Natural killer cell (primary cell): Measurements from ENCODE around the gene RCBTB2. TPM values are rescaled to one million over a fixed set of nuclear protein-coding genes. Genes with fewer than 3 reads are reported as not detected.
A peak's percentile ranks its signal among the peaks of the same experiment; 100 is the strongest.
"Not testable (repeated sequence)": the region's sequence is repeated elsewhere in the genome, so short reads cannot be mapped to it uniquely, and the experiment has no call there.

Source experiments
- ATAC-seq, 3 donors: fragments of 150-1000 bp in 2 of 3; fragments of 200-7000 bp in 1 of 3; cut with Tn5 transposase; 1 replicate in 1 of 3; 2 replicates in 2 of 3; pipeline ENCODE4 v1.10.0; 2021; ENCODE audit warnings: mild to moderate bottlenecking in 2 of 3, moderate library complexity in 2 of 3
- DNase-seq, 2 donors: peaks; one replicate each; pipeline versions ENCODE4 v3.0.0 to v3.0.0-alpha.2; 2013 to 2021; ENCODE audit warnings: mixed read lengths in 1 of 2
- H3K27ac ChIP-seq: one replicate; pipeline ENCODE4 v1.5.1; 2013; ENCODE audit warnings: mild to moderate bottlenecking, low read length
- H3K27me3 ChIP-seq: one replicate; pipeline ENCODE4 v1.6.1; 2013; ENCODE audit warnings: low read length; ENCODE audit not compliant: control insufficient read depth, insufficient read depth
- H3K36me3 ChIP-seq: one replicate; pipeline ENCODE4 v1.6.1; 2013; ENCODE audit warnings: low read length; ENCODE audit not compliant: control insufficient read depth, insufficient read depth
- H3K4me1 ChIP-seq: one replicate; pipeline ENCODE4 v1.6.1; 2013; ENCODE audit warnings: low read length; ENCODE audit not compliant: control insufficient read depth, insufficient read depth
- H3K4me3 ChIP-seq: one replicate; pipeline ENCODE4 v1.5.1; 2013; ENCODE audit warnings: low read length
- H3K9me3 ChIP-seq: one replicate; pipeline ENCODE4 v1.6.1; 2013; ENCODE audit warnings: low read length; ENCODE audit not compliant: control insufficient read depth, insufficient read depth
- H3K27ac Mint-ChIP-seq, 2 donors: one replicate each; pipeline ENCODE4 v1.8.0; 2022; ENCODE audit warnings: mild to moderate bottlenecking in 2 of 2, mixed read lengths in 2 of 2, moderate library complexity in 1 of 2
- H3K27me3 Mint-ChIP-seq, 2 donors: one replicate each; pipeline ENCODE4 v1.8.0; 2022; ENCODE audit warnings: low read depth in 2 of 2, mixed read lengths in 2 of 2
- H3K36me3 Mint-ChIP-seq: one replicate; pipeline ENCODE4 v1.8.0; 2022; ENCODE audit warnings: mixed read lengths
- H3K4me1 Mint-ChIP-seq, 2 donors: one replicate each; pipeline ENCODE4 v1.8.0; 2022; ENCODE audit warnings: mixed read lengths in 2 of 2
- H3K4me3 Mint-ChIP-seq: one replicate; pipeline ENCODE4 v1.8.0; 2022; ENCODE audit warnings: mild to moderate bottlenecking, moderate library complexity, mixed read lengths
- H3K9me3 Mint-ChIP-seq, 2 donors: one replicate each; pipeline ENCODE4 v1.8.0; 2022; ENCODE audit warnings: mixed read lengths in 2 of 2
- CTCF ChIP-seq: fragments of 200-600 bp; IDR thresholded peaks from one replicate; pipeline ENCODE4 v1.8.0; 2022; ENCODE audit warnings: antibody characterized with exemption
- WGBS: methylation state at CpG from one replicate; pipeline ENCODE4 v1.1.7; 2013; ENCODE audit warnings: missing lambda C conversion rate; ENCODE audit not compliant: insufficient coverage; 5-methylcytosine and 5-hydroxymethylcytosine counted together
- intact Hi-C: fragments of 100-400 bp; cut with micrococcal nuclease; formaldehyde crosslinking; loops from one replicate; pipeline ENCODE4 v1.14.2; 2022
- total RNA-seq, 4 donors: library from RNA; stranded (reverse); fragments of 120-200 nt in 1 of 4; gene quantifications; one replicate each; pipeline versions ENCODE4 v1.2.3 to v1.2.4, GENCODE V29; 2013 to 2022

Gene RCBTB2
- total RNA-seq, 3 donors from 2014 or later (not counting 1 experiment from before 2014, with no cell fraction given): 21.9 to 27.1 (median 24.2) TPM

DNA sequence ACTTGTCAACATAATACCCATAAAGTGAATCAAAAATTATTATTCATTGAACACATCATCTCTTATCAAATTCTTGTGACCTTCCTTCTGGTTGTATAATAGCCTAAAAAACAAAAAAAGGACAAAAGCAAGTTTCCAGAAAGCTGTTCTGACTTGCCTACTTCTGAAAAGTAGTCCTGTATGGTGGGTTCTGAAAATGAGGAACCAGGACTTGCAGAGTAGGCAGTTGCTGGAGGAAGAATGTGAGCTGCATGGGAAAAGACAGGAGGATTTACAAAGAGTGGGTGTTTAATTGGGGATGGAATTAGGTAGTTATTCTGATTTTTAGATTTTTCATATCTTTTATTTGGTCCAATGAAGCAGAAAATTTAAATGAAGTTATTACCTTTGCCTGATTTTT is 56.7 kb downstream of the RCBTB2 start:
- Mint-ChIP-seq H3K9me3 (no peaks in the 10 kb centered on the region), H3K27me3 (no peaks in the 10 kb centered on the region), H3K4me1 (peaks cover 0 to 9% of the 10 kb centered on the region in 2 donors), H3K4me3 (no peak overlapping the region), H3K36me3 (peaks cover 4% of the 10 kb centered on the region), H3K27ac (no peak overlapping the region)
- H3K27ac ChIP-seq: no peak overlapping the region
- no peak overlapping the region for H3K4me3 ChIP-seq
- ATAC-seq: no peak
- peaks cover 24% of the 10 kb centered on the region for H3K36me3 ChIP-seq
- no peak for TF ChIP-seq CTCF
- H3K4me1 ChIP-seq: no peaks in the 10 kb centered on the region
- intact Hi-C loops: no loop called here
- no peak for DNase-seq
- H3K9me3 ChIP-seq: no peaks in the 10 kb centered on the region
- H3K27me3 ChIP-seq: no peaks in the 10 kb centered on the region

GRCh38 chr13:48475230-48475629 is 57.6 kb downstream of the RCBTB2 start:
- Histone ChIP-seq H3K4me3 (no peak overlapping the region), H3K9me3 (no peaks in the 10 kb centered on the region), H3K27me3 (no peaks in the 10 kb centered on the region), H3K4me1 (no peaks in the 10 kb centered on the region), H3K27ac (no peak overlapping the region), H3K36me3 (peaks cover 20% of the 10 kb centered on the region)
- no peak for TF ChIP-seq CTCF
- H3K27ac Mint-ChIP-seq: peak overlapping the region in 1 of 2 donors; percentile 19
- intact Hi-C loops: no loop called here
- peaks cover 4% of the 10 kb centered on the region for H3K36me3 Mint-ChIP-seq
- H3K4me1 Mint-ChIP-seq: peaks cover 0 to 9% of the 10 kb centered on the region in 2 donors
- WGBS: 98% methylated on average over 2 of the region's 2 CpGs
- DNase-seq (no peak), ATAC-seq (no peak)
- H3K9me3 Mint-ChIP-seq: no peaks in the 10 kb centered on the region
- no peak overlapping the region for H3K4me3 Mint-ChIP-seq
- no peaks in the 10 kb centered on the region for H3K27me3 Mint-ChIP-seq

GRCh38 chr13:48457578-48458242 is 75.2 kb downstream of the RCBTB2 start:
- no peak overlapping the region for H3K27ac Mint-ChIP-seq
- no peak overlapping the region for H3K27ac ChIP-seq
- H3K4me3 ChIP-seq: no peak overlapping the region
- no peaks in the 10 kb centered on the region for H3K9me3 ChIP-seq
- intact Hi-C loops: no loop called here
- H3K4me1 ChIP-seq: no peaks in the 10 kb centered on the region
- no peak for DNase-seq
- no peak overlapping the region for H3K4me3 Mint-ChIP-seq
- peaks cover 49% of the 10 kb centered on the region for H3K36me3 ChIP-seq
- TF ChIP-seq CTCF: no peak
- H3K36me3 Mint-ChIP-seq: no peaks in the 10 kb centered on the region
- WGBS: 97% methylated on average over 28 of the region's 28 CpGs
- no peaks in the 10 kb centered on the region for H3K27me3 ChIP-seq
- no peaks in the 10 kb centered on the region for H3K27me3 Mint-ChIP-seq
- H3K4me1 Mint-ChIP-seq: peaks cover 8 to 15% of the 10 kb centered on the region in 2 donors
- ATAC-seq: no peak
- H3K9me3 Mint-ChIP-seq: no peaks in the 10 kb centered on the region

DNA sequence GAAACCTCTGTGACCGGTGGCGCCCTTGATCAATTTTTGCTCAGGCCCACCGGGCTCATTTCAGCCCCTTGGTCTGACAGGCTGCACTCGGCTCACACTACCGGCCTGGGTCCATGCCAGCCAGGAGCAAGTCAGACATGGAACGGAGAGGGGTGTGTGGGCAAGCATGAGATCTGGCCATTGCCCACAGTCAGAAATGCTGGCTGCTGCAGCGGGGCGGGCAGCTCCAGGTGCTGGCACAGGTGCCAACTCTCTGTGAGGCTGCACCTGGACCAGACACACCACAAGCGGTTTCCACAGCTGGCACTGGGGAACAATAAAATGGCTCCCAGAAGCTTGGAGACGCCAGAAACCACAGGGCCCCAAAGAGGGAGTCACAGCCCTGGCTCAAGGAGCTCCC is 76.3 kb downstream of the RCBTB2 start:
- no peaks in the 10 kb centered on the region for H3K9me3 ChIP-seq
- no peak for TF ChIP-seq CTCF
- intact Hi-C loops: no loop called here
- peaks cover 8 to 15% of the 10 kb centered on the region in 2 donors for H3K4me1 Mint-ChIP-seq
- H3K4me1 ChIP-seq: no peaks in the 10 kb centered on the region
- no peak overlapping the region for H3K4me3 Mint-ChIP-seq
- WGBS: 96% methylated on average over 10 of the region's 10 CpGs
- H3K4me3 ChIP-seq: no peak overlapping the region
- no peaks in the 10 kb centered on the region for H3K27me3 Mint-ChIP-seq
- peaks cover 11% of the 10 kb centered on the region for H3K36me3 Mint-ChIP-seq
- ATAC-seq (no peak), DNase-seq (no peak)
- peaks cover 47% of the 10 kb centered on the region for H3K36me3 ChIP-seq
- no peaks in the 10 kb centered on the region for H3K27me3 ChIP-seq
- peaks cover 0 to 5% of the 10 kb centered on the region in 2 donors for H3K9me3 Mint-ChIP-seq
- H3K27ac ChIP-seq: no peak overlapping the region
- H3K27ac Mint-ChIP-seq: no peak overlapping the region

- peaks cover 20% of the 10 kb centered on the region for H3K36me3 ChIP-seq
- H3K4me3 Mint-ChIP-seq, H3K4me3 ChIP-seq, ATAC-seq, H3K4me1 ChIP-seq, H3K9me3 Mint-ChIP-seq, H3K9me3 ChIP-seq, H3K27me3 ChIP-seq, H3K27me3 Mint-ChIP-seq, intact Hi-C loops, DNase-seq, H3K27ac Mint-ChIP-seq, H3K27ac ChIP-seq: not testable (repeated sequence)
- Mint-ChIP-seq H3K4me1 (peaks cover 19 to 31% of the 10 kb centered on the region in 2 donors), H3K36me3 (peaks cover 24% of the 10 kb centered on the region)
These were observed 81.7 kb downstream of the RCBTB2 start for GRCh38 chr13:48451196-48451595.
